Effector CD4-positive, alpha-beta T cell (primary cell): ENCODE measurements around the gene ZNF74.
"Not testable (repeated sequence)": the region's sequence is repeated elsewhere in the genome, so short reads cannot be mapped to it uniquely, and the experiment has no call there.

ENCODE experiments used
- DNase-seq: peaks from one replicate; pipeline ENCODE4 v3.0.0-alpha.2; 2020

Gene ZNF74

DNA sequence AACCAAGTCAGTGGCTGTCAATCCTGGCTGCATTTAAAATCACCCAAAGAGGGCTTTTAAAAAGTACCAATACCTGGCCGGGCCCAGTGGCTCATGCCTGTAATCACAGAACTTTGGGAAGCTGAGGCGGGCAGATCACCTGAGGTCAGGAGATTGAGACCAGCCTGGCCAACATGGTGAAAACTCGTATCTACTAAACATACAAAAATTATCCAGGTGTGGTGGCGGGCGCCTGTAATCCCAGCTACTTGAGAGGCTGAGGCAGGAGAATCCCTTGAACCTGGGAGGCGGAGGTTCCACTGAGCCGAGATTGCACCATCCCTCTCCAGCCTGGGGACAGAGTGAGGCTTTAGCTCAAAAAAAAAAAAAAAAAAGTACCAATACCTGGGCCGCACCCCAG is 17.7 kb upstream of the ZNF74 start:
- not testable (repeated sequence) for DNase-seq

DNA sequence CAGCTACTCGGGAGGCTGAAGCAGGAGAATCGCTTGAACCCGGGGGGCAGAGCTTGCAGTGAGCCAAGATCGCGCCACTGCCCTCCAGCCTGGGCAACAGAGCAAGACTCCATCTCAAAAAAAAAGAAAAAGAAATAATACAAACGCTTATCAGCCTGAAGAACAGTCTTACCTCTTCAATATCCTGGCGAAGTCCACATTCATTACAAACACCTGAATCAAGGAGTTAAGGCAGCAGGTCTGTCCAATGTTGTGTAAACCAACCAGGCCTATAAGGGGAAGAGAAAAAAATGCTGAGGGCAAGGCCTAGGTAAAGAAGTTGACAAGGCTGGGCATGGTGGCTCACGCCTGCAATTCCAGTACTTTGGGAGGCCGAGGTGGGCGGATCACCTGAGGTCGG is 17.0 kb upstream of the ZNF74 start:
- not testable (repeated sequence) for DNase-seq

DNA sequence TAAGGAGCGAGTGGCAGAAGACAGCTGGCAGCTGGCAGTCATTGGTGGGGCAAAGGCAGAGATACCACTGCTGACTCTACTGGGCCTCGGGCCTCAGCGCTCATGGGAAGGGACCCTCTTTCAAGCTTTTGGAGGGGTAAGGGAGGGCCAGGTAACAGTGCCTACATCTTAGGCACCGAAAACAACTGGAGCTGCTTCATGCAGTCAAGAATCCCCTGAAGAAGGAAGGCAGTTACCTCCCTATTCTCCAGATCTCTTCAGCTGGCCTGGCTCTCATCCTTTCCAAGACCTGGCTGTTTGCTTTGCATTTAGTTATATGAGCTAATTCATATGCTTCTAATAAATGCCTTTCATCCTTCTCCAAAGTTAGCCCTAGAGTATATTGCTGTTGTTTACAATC is 15.8 kb upstream of the ZNF74 start:
- DNase-seq: no peak

DNA sequence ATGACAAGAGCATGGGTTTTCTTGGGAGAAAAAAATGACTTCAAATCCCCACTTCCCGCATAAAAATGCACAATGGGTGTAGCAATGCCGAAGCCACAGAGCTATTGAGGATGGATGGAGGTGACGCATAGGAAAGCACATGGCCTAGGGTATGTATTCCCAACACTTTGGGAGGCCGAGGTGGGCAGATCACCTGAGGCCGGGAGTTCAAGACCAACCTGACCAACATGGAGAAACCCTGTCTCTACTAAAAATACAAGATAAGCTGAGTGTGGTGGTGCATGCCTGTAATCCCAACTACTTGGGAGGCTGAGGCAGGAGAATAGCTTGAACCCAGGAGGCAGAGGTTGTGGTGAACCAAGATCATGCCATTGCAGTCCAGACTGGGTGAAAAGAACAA is 15.3 kb upstream of the ZNF74 start:
- DNase-seq: not testable (repeated sequence)

DNA sequence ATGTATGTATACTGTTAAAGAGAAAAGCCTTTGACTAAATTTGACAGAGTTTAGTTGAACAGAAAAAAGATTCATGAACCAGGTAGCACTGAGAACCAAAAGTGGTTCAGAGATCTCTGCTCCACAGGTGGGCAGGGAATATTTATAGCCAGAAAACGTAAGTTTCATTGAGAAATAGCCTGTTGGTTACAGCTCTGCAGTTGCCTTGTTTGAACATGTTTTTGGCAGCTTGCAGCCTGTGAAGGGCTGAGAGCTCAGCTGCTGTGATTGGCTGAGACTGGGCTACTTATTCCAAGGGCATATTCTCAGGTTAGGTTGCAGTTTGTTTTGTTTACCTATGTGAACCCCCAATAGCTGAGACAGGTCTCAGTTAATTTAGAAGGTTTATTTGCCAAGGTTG is 13.5 kb upstream of the ZNF74 start:
- DNase-seq: no peak

DNA sequence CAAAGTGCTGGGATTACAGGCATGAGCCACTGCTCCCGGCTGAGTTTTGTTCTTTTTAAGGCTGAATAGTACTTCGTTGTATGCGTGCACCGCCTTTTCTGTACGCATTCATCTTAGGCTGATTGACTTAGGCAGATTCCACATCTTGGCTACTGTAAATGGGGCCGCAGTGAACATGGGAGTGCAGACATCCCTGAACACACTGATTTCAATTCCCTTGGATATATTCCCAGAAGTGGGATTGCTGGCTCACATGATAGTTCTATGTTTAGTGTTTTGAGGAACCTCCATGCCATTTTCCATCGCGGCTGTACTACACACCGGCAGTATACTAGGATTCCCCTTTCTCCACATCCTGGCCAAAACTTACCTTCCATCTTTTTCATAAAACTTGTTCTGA is 10.4 kb upstream of the ZNF74 start:
- DNase-seq: no peak

DNA sequence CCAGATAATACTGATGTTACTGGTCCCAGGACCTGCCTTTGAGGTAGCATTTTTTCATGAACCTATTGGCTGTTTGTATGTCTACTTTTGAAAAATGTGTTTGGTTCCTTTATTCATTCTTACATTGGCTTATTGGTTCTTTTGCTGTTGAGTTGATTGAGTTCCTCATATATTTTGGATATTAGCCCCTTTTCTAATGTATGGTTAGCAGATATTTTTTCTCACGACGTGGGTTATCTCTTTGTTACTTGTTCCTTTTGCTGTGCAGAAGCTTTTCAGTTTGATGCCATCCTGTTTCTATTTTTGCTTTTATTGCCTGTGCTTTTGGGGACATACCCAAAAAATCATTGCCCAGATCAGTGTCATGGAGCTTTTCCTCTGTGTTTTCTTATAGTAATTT is 9.8 kb upstream of the ZNF74 start:
- no peak for DNase-seq

DNA sequence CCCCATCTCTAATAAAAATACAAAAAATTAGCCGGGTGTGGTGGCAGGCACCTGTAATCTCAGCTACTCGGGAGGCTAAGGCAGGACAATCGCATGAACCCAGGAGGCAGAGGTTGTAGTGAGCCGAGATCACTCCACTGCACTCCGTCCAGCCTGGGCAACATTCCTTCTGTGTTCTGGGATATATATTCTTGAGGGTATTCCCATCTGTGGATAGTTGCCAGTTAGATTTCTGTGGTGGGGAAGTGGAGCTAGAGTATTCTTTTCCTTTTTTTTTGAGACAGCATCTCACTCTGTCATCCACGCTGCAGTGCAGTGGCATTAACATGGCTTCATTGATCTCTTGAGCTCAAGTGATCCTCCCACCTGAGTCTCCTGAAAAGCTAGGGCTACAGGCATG is 9.1 kb upstream of the ZNF74 start:
- DNase-seq: no peak

DNA sequence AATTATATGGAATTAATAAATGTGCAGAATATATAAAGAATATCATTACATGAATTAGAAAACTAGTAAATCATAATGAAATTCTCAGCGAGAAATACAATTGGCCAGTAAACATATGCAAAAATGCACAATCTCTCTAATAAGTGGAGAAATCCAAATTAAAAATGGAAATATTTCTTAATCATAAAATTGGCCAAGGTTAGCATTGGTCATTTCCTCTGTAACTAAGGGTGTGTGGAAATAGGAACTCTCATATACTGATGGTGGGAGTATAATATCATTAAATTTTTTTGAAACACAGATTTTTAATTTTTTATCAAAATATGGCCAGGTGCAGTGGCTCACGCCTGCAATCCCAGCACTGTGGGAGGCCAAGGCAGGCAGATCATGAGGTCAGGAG is 7.6 kb upstream of the ZNF74 start:
- no peak for DNase-seq

DNA sequence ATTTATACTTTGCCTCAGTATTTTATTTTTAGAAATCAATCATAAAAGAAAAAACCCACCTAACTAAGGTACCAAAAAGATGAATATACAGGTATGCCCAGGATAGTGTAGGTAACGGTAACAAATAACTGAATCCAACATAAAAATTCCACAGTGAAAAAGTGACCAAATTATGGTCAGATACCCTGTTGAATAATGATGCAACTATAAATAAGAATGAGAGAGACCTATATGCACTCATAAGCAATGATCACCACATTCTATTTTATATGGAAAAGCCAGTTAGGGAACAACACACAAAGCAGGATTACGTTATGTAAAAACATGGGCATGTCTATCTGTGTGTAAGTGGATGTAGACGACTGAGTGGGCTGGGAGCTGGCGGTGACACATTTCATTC is 7.0 kb upstream of the ZNF74 start:
- no peak for DNase-seq

DNA sequence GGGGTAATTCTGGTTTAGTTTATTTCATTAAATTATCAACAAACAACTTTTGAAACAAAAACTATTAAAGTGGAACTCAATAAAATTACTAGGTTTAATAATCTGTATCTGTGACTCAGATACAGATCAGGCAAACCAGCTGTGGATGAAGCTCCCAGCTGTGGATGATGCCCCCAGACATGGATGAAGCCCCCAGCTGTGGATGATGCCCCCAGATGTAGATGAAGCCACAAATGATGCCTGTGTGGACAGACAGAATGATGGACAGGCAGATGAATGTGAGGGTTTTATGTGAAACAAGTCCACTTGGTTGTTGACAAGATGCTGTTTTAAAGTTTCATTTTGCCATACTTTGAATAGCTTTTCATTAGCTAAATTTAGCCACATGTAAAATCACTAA is 5.8 kb upstream of the ZNF74 start:
- DNase-seq: no peak

DNA sequence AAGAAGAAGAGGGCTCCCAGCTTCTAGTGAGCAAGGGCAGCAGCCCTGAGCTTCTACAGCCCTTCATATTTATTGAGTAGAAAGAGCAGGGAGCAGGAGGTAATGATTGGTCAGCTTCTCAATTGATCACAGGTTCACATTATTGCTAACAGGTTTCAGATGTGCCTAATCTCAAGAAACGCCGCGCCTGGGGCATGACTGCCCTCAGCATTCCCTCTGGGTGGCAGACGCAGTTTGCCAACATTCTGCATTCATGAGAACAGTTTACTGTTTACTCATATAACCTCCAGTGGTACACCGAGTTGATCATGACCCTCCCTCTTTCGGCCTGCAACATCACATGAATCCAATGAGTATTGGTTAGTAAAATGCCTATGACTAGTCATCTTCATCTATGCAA is 4.7 kb upstream of the ZNF74 start:
- DNase-seq: no peak

DNA sequence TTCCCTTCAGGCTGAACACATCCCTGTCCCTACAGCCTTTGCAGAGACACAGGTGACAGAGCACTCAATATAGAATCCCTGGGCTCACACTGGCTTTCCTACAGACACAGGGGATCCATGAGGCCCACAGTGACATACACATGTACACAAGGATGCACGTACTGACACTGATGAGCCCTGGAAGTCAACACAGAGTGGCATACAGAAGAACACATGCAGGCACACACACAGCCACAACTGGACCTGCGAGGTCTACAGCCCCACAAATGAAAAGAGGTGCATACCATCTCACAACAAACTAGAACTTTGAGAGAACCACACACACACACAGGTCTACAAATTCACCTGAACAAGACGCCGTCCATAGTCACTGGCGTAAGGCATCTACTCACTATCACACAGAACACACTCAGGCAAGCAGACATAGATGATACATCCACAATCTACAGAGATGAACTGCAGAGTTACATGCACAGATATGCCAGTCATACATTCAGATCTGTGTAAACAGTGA is 3.5 kb upstream of the ZNF74 start:
- DNase-seq: no peak

DNA sequence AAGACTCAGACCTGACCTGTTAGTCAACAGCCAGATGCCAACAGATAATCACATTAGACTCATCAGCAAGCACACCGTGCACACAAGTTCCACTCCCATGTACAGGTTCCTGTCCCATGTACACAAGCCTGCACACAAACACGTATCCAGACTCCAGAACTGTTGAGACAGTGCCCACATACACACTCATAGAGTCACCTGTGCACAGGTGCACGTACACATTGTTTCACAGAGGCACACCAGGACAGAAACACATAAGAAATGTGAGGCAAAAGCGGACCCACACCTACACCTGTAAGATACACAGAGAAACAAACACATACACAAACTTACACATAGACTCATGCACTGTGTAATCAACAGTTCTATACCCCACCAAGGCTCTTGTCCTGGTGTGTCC is 2.7 kb upstream of the ZNF74 start:
- DNase-seq: no peak

DNA sequence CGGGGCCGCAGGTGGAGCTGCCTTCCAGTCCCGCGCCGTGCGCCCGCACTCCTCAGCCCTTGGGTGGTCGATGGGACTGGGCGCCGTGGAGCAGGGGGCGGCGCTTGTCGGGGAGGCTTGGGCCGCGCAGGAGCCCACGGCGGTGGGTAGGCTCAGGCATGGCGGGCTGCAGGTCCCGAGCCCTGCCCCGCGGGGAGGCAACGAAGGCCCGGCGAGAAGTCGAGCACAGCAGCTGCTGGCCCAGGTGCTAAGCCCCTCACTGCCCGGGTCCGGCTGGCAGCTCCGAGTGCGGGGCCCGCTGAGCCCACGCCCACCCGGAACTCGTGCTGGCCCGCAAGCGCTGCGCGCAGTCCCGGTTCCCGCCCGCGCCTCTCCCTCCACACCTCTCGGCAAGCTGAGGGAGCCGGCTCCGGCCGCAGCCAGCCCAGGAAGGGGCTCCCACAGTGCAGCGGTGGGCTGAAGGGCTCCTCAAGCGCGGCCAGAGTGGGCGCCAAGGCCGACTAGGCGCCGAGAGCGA is 1.5 kb upstream of the ZNF74 start:
- not testable (repeated sequence) for DNase-seq

DNA sequence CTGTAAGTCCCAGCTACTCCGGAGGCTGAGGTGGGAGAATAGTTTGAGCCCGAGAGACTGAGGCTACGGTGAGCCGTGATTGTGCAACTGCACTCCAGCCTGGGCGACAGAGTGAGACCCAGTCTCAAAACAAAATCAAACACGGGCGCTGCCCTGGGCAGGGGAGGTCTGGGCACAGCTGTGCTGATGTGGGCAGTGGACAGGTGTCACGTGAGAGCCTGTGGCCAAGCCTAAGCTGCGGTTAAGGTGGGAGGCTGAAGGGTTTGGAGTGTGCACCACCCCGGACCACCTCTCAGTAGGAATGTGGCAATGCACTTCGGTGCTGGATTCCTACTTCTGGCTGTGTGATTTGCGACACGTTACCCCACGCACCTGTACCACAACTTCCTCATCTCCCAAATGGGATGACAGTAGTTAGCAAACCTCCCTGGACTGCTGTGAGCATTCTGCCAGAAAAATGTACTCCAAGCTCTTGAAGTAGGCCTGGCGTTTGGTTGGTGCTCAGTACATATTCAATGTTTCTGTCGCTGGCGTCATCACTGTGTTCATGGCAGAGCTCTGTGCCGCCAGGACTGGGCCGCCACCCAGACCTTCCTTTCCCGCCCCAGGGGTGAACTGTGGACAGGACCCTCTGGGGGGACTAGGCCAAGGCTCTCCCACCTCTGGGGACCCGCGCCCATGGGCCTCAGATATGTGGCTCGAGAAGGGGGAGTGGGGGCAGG is 807 bp upstream of the ZNF74 start:
- DNase-seq: no peak

DNA sequence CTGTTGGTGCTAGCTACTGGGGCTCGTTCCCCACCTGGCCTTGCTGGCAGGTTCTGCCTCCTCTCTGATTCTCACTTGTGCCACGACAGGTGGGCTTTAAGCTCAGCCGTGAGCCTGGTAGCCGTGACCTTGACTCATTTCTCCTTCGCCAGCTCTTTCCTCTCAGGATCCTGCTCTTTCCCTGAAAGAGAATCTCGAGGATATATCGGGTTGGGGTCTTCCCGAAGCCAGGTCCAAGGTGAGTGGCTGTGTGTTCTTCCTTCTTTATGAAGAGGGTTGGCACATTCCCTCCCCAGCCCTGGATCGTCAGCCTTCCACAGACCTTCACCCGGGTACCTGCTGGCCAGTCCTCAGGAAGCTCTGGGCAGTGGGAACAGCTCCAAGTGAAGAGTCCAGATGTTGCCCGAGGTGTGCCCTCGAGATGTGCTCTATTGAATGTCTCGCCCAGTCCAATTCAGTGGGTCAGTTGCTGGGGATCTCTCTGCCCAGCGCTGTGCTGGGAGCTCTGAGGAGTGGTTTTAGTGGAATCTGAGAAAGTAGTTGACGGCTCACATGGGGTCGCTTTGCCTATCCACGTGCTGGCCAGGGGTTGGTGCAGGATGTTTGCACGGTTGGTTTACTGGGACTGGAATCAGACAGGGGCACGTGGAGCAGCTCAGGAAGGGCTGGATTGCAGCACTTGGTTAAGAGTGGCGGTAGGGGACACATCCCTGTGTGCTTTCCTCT is 1.4 kb downstream of the ZNF74 start:
- no peak for DNase-seq

DNA sequence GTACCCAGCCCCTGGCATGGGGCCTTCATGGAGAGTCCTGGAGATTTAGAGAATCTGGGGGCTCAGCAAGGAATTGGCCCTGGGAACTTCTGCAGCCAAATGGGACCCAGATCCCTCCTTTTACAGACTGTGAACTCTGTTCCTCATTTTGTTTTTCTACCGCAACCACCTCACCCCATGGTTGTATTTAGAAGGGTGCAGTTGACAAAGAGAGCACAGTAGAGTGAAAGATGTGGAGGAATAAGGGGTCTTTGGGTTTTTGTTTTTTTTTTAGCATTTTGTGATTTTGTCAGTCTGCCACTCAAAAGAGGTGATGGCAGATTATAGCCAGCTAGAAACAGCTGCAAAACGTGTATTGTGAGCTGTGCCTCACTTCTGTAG is 1.9 kb downstream of the ZNF74 start:
- DNase-seq: no peak

DNA sequence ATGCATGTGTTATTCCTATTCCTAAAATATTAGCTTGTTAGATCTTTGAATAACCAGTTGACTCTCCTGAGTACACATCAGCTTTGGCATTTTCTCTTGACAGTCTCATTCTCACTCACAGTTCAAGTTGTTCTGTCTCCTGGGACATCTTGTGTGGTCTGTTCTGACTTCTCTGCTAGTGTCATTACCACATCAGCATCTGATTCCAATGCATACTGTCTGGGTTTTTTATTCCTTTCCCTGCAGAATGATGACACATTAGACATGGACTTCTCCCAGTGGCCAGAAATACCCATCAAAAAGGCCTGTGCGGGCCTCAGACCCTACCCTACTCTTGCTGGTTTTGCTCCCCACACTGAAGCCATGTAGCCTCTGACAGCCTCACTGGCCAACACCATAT is 2.7 kb downstream of the ZNF74 start:
- DNase-seq: no peak

DNA sequence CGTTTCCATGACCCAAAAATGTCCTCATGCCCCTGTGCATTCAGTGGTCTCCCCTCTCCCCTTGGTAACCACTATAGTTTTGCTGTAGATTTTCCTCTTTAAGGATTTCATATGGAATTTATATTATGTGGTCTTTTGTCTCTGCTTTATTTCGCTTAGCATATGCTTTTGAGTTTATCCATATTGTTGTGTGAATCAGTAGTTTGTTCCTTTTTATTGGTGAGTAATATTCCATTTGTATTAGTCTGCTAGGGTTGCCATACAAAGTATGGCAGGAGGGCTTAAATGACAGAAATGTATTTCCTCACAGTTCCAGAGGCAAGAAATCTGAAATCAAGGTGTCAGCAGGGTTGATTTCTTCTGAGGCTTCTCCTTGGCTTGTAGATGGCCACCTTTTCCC is 3.5 kb downstream of the ZNF74 start:
- DNase-seq: no peak

DNA sequence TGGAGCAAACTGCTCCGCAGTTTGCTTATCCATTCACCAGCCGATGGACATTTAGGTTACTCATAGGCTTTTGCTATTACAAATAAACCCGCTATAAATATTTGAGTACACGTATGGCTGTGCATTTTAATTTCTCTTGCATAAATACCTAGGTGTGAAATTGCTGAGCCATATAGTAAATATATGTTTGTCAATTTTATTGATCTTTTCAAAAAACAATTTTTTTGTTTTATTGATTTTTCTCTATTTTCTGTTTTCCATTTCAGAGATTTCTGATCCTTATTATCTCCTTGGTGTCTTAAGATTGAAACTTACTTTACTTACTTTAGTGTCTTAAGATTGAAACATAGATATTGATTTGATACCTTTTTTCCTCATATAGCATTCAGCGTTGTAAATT is 4.5 kb downstream of the ZNF74 start:
- no peak for DNase-seq

DNA sequence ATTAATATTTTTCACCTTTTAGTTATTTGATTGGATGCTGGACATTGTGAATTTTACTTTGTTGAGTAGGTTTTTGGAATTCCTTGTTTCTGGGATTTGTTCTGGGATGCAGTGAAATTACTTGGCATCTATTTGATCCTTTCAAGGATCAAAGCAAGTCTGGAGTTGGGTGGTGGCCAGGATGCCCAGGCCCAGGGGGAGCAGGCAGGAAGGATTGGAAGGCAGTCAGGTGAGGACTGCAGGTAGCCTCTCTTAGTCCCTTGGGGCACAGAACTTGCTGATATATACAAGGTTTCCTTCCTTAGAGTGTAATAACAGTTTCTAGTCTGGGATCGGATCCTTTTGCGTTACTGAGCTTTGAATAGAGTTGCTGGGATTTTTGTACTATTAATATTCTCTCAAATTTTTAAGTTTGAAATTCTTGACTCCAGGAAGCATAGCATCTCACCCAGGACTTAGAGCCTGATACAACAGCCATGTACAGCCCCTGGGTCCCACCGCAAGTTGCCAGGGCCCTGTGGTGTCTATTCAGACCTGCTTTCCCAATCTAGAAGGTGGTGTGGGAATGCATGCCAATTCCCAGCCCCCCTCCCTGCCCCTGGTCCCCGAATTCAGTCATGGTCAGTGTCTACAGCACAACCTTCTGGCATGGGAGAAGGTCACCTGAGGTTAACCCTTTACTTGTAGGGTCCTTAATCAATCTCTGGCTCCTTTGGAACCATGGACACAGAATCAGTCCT is 6.1 kb downstream of the ZNF74 start:
- DNase-seq: no peak

DNA sequence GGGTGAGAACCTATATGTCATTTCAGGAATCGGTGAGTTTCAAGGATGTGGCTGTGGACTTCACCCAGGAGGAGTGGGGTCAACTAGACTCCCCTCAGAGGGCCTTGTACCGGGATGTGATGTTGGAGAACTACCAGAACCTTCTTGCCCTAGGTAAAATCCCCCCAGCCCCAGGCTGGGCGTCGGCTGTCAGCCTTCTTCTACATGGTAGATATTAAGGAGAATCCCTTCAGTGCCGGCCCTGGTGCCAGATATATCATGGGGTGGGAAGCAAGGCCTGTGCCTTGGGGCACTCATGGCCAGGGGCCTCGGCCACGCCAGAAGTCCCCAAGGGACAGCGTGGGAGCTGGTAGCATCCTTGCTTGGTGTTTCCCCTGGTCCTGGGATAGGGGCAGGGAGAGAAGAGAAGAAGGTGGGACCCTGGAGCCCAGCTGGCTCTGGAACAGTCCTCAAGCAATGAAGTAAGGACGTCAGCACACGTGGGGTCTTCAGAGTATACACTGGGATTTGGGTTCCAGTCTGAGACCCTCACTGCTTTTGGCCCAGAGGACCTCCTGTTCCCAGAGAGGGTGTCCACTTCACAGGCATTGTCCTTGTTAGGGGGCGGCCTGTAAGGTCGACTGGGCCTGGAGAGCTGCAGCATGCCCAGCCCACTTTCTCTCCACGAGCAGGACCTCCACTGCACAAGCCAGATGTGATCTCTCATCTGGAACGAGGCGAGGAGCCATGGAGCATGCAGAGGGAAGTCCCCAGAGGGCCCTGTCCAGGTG is 6.8 kb downstream of the ZNF74 start:
- no peak for DNase-seq
